GM11168 (cell line): ENCODE data around the gene MAGI2.

Experiments used
- in situ Hi-C: fragments of 300-500 bp; cut with MboI; formaldehyde crosslinking; loops from one replicate; pipeline ENCODE4 v1.12.0; 2022; ENCODE audit warnings: low sequenced_read_pairs; ENCODE audit not compliant: unreplicated experiment

MAGI2 gene

GRCh38 chr7:78770422-78771410, 682.8 kb downstream of the MAGI2 start:
- in situ Hi-C loops, result no loop called here

GRCh38 chr7:78769481-78770101, 683.9 kb downstream of the MAGI2 start:
- in situ Hi-C loops, result no loop called here

GRCh38 chr7:78768859-78769258, 684.6 kb downstream of the MAGI2 start:
- in situ Hi-C loops, result no loop called here

- in situ Hi-C loops, result no loop called here
These were observed 687.3 kb downstream of the MAGI2 start for GRCh38 chr7:78765943-78766729.

GRCh38 chr7:78764571-78764970, 688.9 kb downstream of the MAGI2 start:
- in situ Hi-C loops, result no loop called here

- in situ Hi-C loops, result no loop called here
These were observed 690.8 kb downstream of the MAGI2 start for GRCh38 chr7:78762625-78763024.

GRCh38 chr7:78760620-78761355, 692.7 kb downstream of the MAGI2 start:
- in situ Hi-C loops, result no loop called here

GRCh38 chr7:78752554-78752953, 700.9 kb downstream of the MAGI2 start:
- in situ Hi-C loops, result no loop called here

- in situ Hi-C loops, result no loop called here
These were observed 702.2 kb downstream of the MAGI2 start for GRCh38 chr7:78751253-78751652.

GRCh38 chr7:78749052-78749746, 704.3 kb downstream of the MAGI2 start:
- in situ Hi-C loops, result no loop called here

- in situ Hi-C loops, result no loop called here
These were observed 705.9 kb downstream of the MAGI2 start for GRCh38 chr7:78747592-78747991.

GRCh38 chr7:78746301-78746700, 707.2 kb downstream of the MAGI2 start:
- in situ Hi-C loops, result no loop called here

GRCh38 chr7:78742694-78743093, 710.8 kb downstream of the MAGI2 start:
- in situ Hi-C loops, result no loop called here

GRCh38 chr7:78736548-78736947, 716.9 kb downstream of the MAGI2 start:
- in situ Hi-C loops, result no loop called here

GRCh38 chr7:78734626-78735025, 718.8 kb downstream of the MAGI2 start:
- in situ Hi-C loops, result no loop called here

- in situ Hi-C loops, result no loop called here
These were observed 733.4 kb downstream of the MAGI2 start for GRCh38 chr7:78720066-78720465.

GRCh38 chr7:78718212-78718611, 735.3 kb downstream of the MAGI2 start:
- in situ Hi-C loops, result no loop called here

GRCh38 chr7:78716876-78717275, 736.6 kb downstream of the MAGI2 start:
- in situ Hi-C loops, result no loop called here

- in situ Hi-C loops, result no loop called here
These were observed 739.1 kb downstream of the MAGI2 start for GRCh38 chr7:78714356-78714755.
